Esophagus squamous epithelium (tissue), 4 donors: Measurements from ENCODE around the gene TBC1D5.

ENCODE experiments used
- CTCF ChIP-seq, 6 experiments: fragments of 450-650 bp in 4 of 6; fragments of 200-600 bp in 2 of 6; sonication (generic) in 2 of 6; IDR thresholded peaks; one replicate each; pipeline ENCODE4 v1.5.1; 2016 to 2019; ENCODE audit warnings: antibody characterized with exemption in 6 of 6, mild to moderate bottlenecking in 4 of 6, moderate library complexity in 4 of 6
- POLR2A ChIP-seq, 4 donors: fragments of 450-650 bp; IDR thresholded peaks; one replicate each; pipeline ENCODE4 v1.6.1; 2017; ENCODE audit warnings: antibody characterized with exemption in 4 of 4, mild to moderate bottlenecking in 4 of 4, moderate library complexity in 3 of 4

GRCh38 chr3:17683542-17684207, 58.8 kb downstream of the TBC1D5 start:
- no peak for TF ChIP-seq CTCF (IDR thresholded peaks at IDR 0.05)
- TF ChIP-seq POLR2A (IDR thresholded peaks at IDR 0.05): no peak
